HG03025 (cell line): Measurements from ENCODE around the gene PYY.

ENCODE experiments used
- ATAC-seq: cut with Tn5 transposase; IDR thresholded peaks from one replicate; pipeline ENCODE4 v1.9.1; 2021; ENCODE audit warnings: mild to moderate bottlenecking, moderate library complexity; ENCODE audit not compliant: unreplicated experiment, low FRiP score

PYY gene

GRCh38 chr17:43918026-43918389 lies 35.7 kb downstream of the PYY start:
- no peak for ATAC-seq

- ATAC-seq: no peak
These were observed 36.3 kb downstream of the PYY start for GRCh38 chr17:43917348-43918025.

GRCh38 chr17:43917016-43917347 lies 36.8 kb downstream of the PYY start:
- ATAC-seq: no peak

GRCh38 chr17:43916385-43916784 lies 37.4 kb downstream of the PYY start:
- no peak for ATAC-seq

- ATAC-seq: no peak
These were observed 38.2 kb downstream of the PYY start for GRCh38 chr17:43915559-43915958.

- ATAC-seq: no peak
These were observed 39.3 kb downstream of the PYY start for GRCh38 chr17:43914451-43914850.

- ATAC-seq: no peak
These were observed 40.2 kb downstream of the PYY start for GRCh38 chr17:43913584-43913983.

GRCh38 chr17:43912635-43913304 lies 41.0 kb downstream of the PYY start:
- ATAC-seq: no peak

GRCh38 chr17:43911904-43912303 lies 41.8 kb downstream of the PYY start:
- no peak for ATAC-seq

- ATAC-seq: no peak
These were observed 44.1 kb downstream of the PYY start for GRCh38 chr17:43909537-43910231.

GRCh38 chr17:43907998-43908721 lies 45.6 kb downstream of the PYY start:
- no peak for ATAC-seq

GRCh38 chr17:43907425-43907981 lies 46.2 kb downstream of the PYY start, which contains the start of gene MPP2:
MPP2 (minus strand) TSS chr17:43907536; CDS start chr17:43904460, 3,076 bp downstream.
- ATAC-seq: no peak

GRCh38 chr17:43906951-43907424 lies 46.8 kb downstream of the PYY start:
- ATAC-seq: no peak

GRCh38 chr17:43905985-43906852 lies 47.5 kb downstream of the PYY start:
- ATAC-seq: no peak

GRCh38 chr17:43905400-43905984 lies 48.2 kb downstream of the PYY start:
- no peak for ATAC-seq
